GM21723 (cell line): ENCODE measurements around the gene COG7.
"Not testable (repeated sequence)": the region's sequence is repeated elsewhere in the genome, so short reads cannot be mapped to it uniquely, and the experiment has no call there.

ENCODE experiments used
- ATAC-seq: cut with Tn5 transposase; IDR thresholded peaks from one replicate; pipeline ENCODE4 v1.9.1; 2021; ENCODE audit warnings: mild to moderate bottlenecking, moderate library complexity; ENCODE audit not compliant: unreplicated experiment

COG7 gene

DNA sequence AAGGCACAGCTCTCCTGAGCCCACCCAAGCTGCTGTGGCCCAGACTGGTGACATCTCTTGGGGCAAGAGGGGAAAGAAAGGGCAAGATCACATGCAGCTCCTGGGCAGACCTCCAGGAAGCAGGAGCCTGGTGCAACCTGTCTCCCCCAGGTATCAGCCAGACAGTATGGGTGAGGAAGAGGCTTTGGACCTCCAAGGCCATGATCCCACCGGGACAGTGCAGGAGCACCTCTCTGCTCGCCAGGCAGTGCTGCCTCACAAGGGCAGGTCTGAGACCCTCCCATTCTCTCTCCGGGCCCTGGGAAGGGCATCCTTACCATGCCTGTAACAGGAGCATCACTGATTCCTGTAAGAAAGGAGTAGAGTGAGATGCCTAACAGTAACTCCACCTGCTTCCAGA is 25.6 kb upstream of the COG7 start:
- no peak for ATAC-seq

DNA sequence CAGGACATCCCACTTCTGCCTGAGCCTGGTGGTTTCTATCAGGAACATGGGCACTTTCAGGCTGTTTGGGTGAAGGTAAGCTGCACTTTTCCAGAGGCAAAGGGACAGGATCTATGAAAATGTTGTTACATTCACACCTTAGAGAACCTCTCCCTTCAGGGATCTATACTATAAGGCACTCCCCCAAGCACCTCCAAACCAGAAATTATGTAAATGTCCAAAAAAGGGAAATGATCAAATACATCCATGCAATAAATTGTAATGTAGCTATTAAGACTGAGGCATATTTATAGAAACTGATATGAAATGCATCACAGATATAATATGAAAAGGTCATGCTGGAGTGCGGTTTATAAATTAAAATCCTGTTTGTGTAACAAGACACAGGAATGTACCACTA is 23.3 kb upstream of the COG7 start:
- ATAC-seq, result no peak

DNA sequence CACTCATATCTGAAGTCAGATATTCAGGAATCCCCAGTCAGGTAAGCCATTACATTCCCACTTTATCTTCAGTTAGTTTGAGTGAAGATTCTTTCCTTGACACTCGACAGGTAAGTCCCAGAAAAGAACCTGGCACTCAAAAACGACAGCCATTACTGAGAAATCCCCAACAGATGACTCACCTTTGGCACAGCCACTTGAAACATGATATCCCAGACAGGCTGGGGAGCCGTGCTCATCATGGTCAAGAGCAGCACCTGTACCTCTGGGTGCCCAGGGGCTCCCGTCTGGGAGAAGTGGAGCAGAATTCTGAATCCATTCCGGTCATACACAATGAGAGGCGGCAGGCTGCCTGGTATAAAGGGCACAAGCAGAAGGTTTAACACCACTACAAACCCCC is 16.8 kb upstream of the COG7 start:
- no peak for ATAC-seq

DNA sequence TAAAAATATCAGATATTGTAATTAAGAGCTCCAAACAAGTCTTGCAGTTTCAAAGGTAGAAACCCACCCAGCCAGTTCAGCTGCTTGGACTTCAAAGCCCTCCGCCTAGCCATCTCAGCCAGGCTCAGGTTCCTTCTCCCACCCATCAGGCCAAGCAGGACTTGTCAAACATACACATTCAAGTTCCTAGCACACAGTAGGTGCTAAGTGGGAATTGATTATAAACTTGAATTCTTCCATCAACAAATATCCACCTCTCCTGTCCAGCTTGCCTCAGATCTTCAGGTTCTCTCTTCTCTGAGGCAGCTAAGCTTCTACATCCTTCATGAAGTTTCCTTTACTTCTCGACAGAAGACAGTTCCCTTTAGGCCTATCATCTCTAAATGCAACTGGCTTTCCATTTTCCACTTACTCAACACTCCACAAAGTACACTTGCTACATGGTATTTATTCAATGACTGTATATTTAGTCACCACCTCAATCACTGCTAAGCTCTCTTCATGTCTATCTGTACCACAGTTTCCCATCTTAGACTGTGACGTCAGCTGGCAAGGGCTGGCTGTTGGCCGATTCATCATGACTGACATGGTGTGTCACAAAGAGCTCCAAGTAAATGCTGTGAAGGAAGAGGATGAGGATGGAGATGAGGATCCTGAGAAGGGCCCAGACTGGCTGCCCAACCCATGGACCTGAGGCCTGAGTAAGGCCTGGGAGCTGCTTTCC is 13.3 kb upstream of the COG7 start:
- ATAC-seq, result no peak

DNA sequence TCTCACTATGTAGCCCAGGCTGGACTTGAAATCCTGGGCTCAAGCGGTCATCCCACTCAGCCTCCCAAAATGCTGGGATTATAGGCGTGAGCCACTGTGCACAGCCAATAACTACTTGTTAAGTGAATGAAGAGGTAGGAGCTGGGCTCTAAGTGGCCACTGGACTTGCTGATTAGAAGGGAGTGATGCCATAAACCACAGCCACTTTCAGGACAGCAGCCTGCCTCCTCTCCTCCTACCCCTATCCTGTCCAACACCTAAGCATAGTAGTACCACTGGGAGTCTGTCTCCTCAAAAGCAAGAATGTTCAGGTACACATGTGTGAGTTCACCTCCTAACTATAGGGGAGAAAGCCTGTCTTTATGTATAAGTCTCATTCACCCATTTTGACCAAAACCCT is 12.2 kb upstream of the COG7 start:
- ATAC-seq, result no peak

DNA sequence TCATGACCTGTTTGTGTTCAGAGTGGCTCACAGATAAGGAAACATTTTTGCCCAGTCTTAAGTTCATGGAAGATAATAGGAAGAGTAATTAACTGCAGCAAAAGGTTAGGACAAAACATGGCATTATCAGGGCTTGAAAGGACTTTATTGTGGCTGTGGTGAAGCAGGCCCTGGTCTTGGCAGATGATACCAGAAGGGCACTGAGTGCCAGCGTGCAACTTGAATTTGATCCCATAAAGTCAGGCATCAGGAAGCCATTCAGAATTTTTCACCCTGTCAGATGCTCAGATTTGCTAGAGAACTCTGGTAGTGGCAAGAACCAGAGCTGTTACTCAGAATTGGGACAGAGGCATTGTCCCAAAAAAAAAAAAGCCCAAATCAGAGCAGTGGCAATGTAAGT is 11.2 kb upstream of the COG7 start:
- no peak for ATAC-seq

DNA sequence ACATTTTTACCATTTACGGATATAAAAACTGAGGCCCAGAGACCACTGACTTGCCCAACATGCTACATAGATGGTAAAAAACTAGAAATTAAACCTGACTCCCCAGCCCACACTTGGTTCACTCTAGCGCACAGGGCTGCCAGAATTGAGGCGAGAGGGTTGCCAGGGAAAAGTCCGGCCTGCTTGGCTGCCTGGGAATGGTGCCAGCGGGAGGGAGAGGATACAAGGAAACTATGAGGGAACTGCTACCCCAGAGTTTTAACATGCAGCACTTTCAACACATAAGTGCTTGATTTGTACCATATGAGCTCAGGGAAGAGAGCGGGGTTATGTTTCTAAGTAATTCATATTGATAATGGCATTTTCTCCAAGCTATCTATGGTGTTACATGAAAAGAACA is 10.0 kb upstream of the COG7 start:
- not testable (repeated sequence) for ATAC-seq

DNA sequence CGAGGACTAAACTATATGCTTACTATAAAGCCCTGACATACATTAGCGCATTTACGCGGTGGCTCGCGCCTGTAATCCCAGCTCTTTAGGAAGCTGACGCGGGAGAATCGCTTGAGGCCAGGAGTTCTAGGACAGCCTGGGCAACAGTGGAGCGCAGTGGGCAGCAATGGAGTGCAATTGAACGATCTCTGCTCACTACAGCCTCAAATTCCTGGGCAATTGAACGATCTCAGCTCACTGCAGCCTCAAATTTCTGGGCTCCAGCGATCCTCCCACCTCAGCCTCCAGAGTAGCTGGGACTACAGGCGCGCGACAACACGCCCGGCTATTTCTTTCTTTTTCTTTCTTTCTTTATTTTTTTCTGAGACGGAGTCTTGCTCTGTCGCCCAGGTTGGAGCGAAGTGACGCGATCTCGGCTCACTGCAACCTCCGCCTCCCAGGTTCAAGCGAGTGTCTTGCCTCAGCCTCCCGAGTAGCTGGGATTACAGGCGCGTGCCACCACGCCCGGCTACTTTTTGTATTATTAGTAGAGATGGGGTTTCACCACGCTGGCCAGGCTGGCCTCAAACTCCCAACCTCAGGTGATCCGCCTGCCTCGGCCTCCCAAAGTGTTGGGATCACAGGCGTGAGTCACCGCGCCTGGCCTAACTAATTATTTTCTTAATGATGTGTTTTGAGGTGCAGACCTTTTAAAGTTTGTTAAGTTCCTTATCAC is 506 bp upstream of the COG7 start:
- ATAC-seq, result no peak

DNA sequence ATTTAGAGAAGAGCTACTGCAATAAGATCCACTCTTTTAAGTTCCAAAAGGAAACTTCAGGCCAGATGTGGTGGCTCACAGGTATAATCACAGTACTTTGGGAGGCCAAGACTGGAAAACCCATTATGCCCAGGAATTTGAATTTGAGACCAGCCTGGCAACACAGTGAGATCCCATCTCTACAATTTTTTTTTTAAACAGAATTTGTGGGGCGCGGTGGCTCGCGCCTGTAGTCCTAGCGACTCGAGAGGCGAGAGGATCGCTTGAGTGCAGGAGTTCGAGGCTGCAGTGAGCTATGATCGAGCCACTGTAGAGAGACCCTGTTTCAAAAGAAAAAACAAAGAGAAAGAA is 793 bp downstream of the COG7 start:
- peak; percentile 9 for ATAC-seq

DNA sequence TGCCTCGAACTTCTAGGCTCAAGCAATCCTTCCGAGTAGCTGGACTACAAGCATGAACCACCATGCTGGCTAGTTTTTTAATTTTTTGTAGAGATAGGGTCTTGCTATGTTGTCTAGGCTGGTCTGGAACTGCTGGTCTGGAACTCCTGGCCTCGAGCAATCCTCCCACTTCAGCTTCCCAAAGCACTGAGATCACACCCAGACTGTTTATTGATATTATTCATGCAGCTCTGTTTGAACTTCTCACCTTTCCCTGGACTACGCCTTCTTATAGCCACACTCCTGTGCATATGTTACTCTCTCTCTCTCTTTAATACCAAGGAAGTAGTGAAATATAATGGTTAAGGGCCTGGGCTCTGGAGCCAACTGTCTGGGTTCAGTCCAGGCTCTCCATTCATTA is 4.6 kb downstream of the COG7 start:
- ATAC-seq, result no peak

DNA sequence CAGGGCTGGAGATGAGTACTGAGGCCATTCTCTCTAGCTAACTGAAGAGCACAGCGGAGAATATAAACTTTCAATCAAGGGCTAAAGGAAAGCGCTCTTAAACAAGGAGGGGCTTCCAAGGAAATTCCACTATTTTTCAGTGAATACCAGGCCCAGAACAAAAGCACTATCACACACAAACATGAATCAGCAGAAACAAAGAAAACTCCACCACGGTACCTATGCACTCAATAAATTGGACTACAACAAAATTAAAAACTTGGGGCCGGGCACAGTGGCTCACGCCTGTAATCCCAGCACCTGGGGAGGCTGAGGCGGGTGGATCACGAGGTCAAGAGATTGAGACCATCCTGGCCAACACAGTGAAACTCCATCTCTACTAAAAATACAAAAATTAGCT is 15.4 kb downstream of the COG7 start:
- not testable (repeated sequence) for ATAC-seq

DNA sequence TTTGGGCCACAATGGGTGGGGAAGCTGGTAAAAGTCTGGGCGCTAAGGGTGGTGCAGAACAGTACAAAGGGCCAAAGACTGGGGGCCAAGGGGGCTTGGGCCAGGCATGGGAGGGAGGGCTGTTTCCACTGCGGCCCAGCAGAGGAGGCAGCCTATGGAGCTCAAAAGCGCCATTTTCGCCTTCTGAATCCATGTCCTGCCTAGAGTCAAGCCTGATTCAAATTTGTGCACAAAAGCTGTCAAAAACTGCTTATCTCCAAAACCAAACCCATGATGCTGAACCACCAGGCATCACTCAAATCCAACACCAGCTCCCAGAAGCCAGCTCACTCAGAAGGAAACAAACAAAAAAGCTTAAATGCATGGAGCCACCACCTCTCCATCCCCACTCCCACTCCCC is 16.0 kb downstream of the COG7 start:
- ATAC-seq, result no peak

DNA sequence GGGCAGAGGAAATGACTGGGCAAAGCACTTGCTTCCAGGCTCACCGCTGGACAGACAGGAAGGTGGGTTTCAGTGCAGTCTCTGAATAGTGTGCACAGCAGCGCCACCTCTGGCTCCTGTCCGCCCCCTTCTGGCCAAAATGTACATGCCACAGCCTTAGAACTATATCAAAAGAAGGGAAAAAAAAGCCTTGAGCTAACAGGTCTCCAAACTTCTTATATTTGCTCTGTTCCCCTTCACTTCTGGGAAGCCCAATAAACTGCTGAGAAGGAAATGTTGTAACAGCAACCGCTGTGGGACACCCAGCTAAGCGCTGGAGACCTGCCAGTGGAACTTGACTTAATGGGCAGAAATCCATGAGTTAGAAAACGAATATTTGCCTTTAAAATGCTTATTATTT is 17.5 kb downstream of the COG7 start:
- ATAC-seq, result no peak

DNA sequence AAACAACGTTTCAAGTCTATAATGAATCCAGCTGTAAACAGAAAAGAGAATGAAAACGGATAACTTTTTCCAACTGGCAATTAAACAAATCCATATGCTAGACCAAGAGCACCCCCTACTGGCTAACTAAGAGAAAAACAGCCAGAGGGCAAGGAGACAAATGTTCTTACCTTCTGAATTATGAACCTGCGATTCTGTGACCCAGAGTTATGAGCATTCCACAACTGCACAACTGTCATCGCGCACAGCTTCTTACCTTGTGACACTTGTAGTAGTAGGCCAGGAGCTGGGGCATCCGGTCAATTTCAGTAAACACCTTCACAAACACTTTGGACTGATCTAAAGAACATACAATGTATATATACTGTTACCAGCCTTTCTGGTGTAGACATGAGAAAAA is 18.6 kb downstream of the COG7 start:
- ATAC-seq, result no peak

DNA sequence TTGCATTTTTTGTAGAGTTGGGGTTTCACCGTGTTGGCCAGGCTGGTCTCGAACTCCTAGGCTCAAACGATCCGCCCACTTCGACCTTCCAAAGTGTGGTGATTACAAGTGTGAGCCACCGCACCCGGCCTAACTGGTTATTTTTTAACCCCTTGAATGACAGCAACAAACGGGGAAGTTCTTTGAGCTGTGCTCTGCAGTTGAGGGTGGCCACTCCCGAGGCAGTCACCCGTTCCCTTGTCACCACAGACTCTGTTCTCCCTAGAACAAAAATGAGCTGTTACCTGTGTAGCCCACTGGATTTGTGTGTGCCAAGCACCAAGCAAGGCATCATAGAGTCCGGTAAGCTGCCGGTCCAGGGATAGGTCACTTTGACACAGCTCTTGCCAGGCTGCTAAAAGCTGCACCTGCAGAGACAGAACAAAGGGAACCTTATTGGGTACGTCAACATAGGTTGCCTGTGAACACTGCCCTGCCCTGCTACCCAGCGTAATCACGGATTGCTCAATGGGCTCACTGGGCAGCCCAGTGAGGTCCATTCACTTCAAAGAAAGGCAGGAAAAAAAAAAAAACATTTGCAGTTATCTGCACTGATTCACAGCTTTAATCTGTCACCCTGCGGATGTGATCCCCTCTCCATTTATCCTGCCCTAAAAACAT is 19.6 kb downstream of the COG7 start:
- no peak for ATAC-seq

DNA sequence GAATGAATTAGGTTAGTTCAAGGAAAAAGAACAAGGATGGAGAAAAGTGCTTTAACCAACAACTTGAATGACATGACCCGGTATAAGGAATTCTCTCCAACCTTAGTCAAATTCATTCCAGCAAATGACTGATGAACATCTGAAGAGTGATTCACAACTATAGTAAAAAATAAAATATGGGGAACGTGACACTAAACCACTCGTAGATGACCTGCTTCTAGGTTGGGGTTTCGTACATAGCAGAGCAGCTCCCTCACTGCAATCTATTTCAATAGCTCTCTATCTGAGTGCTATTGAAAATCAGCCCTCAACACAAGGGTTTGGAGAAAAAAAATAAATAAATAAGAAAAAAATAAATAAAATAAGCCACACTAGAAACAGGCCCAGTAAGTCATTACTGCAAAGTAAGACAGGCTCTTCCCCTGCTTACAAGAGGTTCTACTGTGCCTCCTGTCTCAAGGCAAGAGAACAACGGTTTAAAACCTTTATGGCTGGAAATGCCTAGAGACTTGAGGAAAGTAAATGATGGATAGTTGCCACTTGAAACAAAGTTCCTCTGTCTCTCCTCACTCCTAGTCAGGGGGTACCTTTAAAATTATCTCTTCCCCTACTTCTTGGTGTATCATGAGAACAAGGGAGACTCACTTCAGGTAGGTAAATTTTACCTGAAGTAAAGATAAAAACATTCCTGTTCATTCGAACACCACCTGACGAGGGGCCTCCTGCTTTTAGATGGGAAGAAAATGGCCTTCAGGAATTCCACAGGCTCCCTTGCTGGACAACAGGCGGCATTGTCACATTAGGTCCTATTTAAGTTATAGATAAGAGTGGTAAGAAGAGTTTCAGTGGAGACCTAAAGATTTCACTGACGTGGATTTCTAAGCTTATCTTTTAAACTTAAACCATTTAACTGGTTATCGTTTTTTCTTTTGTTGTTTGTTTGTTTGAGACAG is 20.5 kb downstream of the COG7 start:
- ATAC-seq, result no peak

DNA sequence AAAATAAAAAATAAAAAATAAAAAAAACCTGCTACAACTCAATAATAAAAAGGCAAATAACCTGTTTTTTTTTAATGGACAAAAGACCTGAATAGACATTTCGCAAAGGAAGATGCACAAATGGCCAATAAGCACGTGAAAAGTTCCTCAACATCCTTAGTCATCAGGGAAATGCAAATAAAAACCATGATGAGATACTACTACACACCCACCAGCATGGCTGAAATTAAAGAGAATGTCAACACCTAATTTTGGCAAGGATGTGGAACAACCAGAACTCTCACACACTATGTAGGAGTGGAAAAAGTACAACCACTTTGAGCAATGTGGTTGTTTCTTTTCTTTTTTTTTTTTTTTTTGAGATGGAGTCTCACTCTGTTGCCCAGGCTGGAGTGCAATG is 24.6 kb downstream of the COG7 start:
- no peak for ATAC-seq

DNA sequence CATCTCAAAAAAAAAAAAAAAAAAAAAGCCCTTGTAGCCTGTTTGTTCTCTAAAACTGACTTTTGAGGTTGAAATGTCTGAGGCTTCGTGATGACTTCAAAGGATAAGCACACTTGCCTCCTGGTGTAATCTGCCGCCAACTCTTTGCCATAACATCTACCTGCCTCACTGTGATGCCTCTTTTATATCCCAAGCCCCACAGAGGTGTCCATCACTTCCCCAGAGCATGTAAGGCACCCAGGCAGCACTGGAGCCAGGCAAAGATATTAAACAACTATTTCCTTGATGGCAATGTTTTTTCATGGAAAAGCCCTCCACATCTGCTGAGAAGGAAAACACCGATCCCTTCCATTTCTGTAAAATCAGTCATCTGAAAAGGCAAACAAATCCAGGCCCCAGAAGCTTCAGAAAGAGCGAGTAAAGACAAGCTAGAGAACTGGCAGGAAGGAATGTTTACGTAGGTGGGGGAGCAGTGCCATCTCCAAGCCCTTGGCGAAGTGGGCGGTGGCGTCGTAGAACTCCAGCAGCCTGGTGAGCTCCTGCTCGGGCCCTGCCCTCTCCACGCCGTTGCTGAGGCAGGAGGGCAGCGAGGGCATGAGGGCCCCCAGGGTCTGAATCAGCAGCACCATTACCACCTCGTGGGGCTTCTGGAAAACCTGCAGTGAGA is 28.6 kb downstream of the COG7 start:
- no peak for ATAC-seq

DNA sequence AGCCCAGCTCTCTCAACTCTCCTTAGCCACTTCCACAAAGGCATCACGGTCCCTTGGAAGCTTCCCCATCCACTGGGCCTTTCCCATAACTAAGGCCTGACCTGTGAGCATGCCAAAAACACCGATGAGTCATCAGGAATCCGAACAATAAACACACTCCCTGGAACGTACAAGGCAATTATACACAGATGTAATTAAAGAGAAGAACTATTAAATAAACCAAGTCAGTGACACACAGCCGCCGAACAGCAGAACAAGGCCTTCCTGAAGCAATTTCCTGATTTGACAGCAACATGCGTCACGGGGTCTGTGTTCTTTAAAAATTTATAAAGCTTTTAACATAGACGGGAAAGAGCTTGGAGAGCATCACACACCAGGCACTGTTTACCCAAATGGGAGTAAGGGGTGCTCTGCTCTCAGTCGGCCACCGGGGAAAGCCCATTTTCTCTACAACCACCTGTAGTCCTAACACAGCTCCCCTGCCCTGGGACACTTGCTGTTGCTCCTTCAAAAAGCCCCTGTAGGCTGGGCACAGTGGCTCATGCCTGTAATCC is 29.4 kb downstream of the COG7 start:
- ATAC-seq, result no peak

DNA sequence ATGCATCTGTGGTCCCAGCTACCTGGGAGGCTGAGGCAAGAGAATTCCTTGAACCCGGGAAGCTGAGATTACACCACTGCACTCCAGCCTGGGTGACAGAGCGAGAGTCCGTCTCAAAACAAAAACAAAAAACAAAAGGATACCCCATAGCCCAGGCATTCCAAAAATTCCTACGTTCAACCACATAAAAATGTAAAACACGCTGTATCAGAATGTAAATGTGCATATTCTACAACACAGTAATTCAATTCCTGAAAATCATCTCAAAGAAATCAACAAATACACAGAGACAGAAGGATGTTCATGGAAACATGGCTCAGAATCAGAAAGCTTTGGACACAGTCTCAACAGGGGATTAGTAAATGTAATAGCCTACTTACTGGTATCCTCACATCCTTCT is 33.0 kb downstream of the COG7 start:
- ATAC-seq, result no peak
